CD4-positive, alpha-beta T cell treated with Interleukin-2 at 100 ng/mL for 4 hours (primary cell): Measurements from ENCODE around the gene NAT14.
"Not testable (repeated sequence)": the region's sequence is repeated elsewhere in the genome, so short reads cannot be mapped to it uniquely, and the experiment has no call there.

ENCODE experiments used
- DNase-seq: peaks from one replicate; pipeline ENCODE4 v3.0.0-alpha.2; 2020; ENCODE audit warnings: low spot score

The NAT14 gene

GRCh38 chr19:55503157-55503501 is 18.1 kb downstream of the NAT14 start:
- DNase-seq = no peak

GRCh38 chr19:55503502-55504251 is 18.7 kb downstream of the NAT14 start:
- DNase-seq = peak; percentile 91

DNA sequence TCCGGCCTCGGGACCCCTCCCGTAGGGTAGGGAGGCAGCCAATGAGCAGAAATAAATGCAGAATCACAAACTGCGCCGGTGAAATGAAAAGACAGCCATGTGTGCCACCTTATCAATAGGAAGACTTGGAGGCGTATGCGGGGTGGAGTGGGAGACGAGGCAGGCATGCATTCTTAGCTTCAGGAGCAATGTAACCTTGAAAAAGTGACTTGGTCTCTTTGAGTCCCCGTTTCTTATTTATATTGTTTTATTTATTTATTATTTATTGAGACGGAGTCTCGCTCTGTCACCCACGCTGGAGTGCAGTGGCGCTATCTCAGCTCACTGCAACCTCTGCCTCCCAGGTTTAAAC is 19.2 kb downstream of the NAT14 start:
- no peak for DNase-seq

GRCh38 chr19:55504981-55505380 is 20.0 kb downstream of the NAT14 start:
- DNase-seq = no peak

DNA sequence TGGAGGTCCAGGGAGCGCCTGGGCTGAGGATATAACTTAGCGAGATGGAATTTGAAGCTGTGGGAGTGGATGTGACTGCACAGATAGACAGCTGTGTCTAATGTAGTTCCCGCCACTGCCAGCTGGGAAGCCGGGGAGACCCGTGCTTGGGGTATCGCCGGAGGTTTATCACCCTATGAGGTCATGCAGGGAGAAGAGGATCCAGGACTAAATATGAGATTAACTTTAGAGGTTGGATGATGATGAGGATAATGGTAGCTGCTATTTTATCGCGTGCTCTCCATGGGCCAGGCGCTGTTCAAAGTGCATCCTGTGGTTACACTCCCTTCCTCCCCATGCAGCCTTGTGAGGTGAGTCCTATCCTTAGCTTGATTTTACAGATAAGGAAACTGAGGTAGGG is 23.1 kb downstream of the NAT14 start:
- DNase-seq = no peak

GRCh38 chr19:55516878-55517620 is 32.1 kb downstream of the NAT14 start:
- DNase-seq = peak; percentile 91

DNA sequence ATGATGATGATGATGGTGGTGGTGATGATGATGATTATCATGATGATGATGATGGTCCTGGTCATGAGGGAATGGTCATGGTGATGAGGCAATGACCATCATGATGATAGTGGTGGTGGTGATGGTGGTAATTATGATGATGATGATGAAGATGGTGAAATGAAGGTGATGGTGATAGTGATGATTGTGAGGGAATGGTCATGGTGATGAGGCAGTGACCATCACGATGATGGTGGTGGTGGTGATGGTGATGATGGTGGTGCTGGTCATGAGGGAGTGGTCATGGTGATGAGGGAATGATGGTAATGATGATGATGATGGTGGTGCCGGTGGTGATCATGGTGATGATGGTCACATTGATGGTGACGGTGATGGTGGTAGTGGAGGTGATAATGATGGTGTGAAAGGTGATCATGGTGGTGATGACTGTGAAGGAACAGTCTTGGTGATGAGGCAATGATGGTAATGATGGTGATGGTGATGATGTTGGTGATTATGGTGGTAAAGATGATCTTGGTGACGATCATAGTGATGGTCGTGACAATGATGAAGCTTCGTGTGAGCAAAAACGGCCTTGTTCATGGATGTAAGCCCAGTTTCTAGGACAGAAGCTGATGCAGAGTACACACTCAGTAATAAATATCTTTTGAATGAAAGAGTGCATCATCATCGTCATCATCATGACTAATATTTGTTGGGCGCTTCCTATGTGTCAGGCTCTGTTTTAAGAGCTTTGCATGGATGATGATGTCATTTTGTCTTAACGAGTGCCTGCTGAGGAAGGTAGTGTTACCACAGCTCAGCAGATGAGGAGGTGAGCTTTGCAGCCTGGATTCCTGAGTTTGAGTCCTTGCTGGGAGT is 34.7 kb downstream of the NAT14 start:
- no peak for DNase-seq

GRCh38 chr19:55520691-55521292 is 35.8 kb downstream of the NAT14 start:
- no peak for DNase-seq

GRCh38 chr19:55525289-55526101 is 40.5 kb downstream of the NAT14 start:
- DNase-seq = no peak

DNA sequence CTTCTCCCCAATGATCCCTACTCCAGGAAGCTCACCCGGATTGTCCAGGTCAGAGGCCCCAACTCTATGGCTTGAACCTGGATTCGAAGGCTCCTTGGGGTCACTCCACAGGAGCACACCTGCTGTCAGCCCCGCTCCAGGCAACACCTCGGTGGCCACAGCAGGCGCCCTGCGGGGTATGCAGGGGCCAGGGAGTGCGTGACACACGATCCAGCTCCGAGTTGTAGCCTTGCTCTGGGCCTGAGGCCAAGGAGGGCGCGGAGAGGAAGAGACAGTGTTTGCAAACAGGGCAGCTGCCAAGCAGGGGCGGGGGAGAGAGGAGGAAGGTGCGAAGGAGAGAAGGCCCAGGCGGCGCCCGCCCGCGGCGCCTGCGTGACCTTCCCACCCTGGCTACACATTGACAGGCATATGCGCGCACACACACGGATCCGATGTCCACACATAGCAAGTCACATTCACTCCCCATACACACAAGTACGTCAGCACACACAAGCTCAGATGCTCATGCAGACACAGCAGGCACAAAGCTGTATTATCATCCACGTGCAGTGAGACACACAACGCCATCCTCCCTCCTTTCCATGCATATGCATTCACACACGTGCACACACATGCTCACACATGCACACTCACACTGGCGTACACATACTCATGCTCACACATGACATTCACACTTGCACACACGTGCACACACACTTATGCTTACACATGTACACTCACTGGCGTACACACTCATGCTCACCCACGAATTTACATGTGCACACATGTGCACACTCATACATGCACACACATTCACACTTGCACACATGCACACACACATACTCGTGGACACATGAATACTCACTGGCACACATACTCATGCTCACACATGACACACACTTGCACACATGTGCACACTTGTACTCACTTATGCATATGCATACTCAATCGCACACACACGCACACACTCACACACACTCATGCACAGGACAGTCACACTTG is 41.5 kb downstream of the NAT14 start:
- no peak for DNase-seq

DNA sequence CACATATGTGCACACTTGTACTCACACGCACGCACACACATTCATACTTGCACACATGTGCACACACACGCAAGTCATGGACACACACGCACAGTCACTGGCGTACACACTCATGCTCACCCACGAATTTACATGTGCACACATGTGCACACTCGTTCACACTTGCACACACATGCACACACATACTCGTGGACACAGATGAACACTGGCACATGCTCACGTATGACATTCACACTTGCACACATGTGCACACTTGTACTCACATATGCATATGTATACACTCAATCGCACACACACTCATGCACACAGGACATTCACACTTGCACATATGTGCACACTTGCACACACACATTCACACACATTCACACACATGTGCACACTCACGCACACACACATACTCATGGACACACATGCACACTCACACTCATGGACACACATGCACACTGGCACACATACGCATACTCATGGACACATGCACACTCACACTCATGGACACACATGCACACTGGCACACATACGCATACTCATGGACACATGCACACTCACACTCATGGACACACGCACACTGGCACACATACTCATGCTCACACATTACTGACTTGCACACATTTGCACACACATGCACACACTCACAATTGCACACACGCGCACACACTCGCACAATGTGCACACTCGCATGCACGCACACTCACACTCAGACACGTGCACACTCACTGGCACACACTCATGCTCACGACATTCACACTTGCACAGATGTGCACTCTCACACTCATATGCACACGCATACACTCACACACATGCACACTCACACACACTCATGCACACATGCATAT is 42.4 kb downstream of the NAT14 start:
- no peak for DNase-seq

- DNase-seq = no peak
Observed at GRCh38 chr19:55528030-55528803, 43.2 kb downstream of the NAT14 start.

- DNase-seq = no peak
Observed at GRCh38 chr19:55529636-55530234, 44.7 kb downstream of the NAT14 start.

DNA sequence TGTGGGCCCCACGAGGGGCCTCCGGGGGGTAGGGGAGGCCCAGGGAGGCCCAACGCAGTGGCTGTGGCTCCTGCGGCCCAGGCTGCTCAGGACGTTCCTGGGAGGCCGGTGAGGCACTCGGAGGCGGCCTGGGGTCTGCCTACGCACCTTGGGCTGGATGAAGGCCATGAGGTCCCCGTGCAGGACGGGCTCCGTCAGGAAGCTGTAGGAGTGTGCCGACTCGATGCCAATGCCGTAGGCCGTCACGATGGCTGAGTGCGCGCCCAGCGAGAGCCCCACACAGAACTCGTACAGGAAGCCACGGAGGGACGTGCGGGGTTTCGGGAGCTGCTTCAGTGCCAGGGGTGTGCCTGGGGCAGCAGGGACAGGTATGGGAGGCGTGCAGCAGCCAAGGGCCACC is 46.0 kb downstream of the NAT14 start:
- no peak for DNase-seq

DNA sequence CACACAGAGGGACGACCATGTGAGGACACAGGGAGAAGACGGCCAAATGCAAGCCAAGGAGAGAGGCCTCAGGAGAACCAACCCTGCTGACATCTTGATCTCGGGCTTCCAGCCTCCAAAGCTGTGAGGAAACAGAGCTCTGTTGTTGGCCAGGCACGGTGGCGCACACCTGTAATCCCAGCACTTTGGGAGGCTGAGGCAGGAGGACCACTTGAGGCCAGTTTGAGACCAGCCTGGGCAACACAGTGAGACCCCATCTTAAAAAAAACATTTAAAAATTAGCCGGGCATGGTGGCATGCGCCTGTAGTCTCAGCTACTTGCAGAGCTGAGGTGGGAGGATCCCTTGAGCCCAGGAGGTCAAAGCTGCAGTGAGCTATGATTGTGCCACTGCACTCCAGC is 49.3 kb downstream of the NAT14 start:
- not testable (repeated sequence) for DNase-seq

- no peak for DNase-seq
Observed at GRCh38 chr19:55535173-55535964, 50.4 kb downstream of the NAT14 start.

DNA sequence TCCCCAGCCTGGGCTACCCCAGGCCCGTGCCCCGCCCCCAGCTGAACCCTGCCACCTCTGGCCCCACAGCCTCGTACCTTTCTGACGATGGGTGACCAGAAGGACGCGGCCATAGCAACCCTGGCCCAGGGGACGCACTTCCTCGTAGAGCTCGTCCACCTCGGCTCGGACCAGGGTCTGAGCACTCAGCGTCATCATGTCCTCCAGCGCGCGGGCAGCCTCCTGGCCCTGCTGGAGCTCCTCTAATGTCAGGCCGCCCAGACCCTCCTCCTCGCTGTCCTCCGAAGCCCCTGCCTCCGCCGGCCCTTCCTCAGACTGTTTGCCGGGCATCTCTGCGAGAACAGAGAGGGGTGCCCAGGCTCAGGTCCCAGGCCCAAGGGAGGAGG is 51.0 kb downstream of the NAT14 start:
- DNase-seq = no peak
